ENCODE measurements around the gene EXOC2. TPM values are rescaled to one million over a fixed set of nuclear protein-coding genes. Genes with fewer than 3 reads are reported as not detected.

Gene EXOC2
- total and polyA plus RNA-seq, 10 of the 15 experiments (the other 5 are each of a cell fraction or from before 2014, with no cell fraction given): 8.7 to 32.8 (median 20.7) TPM

DNA sequence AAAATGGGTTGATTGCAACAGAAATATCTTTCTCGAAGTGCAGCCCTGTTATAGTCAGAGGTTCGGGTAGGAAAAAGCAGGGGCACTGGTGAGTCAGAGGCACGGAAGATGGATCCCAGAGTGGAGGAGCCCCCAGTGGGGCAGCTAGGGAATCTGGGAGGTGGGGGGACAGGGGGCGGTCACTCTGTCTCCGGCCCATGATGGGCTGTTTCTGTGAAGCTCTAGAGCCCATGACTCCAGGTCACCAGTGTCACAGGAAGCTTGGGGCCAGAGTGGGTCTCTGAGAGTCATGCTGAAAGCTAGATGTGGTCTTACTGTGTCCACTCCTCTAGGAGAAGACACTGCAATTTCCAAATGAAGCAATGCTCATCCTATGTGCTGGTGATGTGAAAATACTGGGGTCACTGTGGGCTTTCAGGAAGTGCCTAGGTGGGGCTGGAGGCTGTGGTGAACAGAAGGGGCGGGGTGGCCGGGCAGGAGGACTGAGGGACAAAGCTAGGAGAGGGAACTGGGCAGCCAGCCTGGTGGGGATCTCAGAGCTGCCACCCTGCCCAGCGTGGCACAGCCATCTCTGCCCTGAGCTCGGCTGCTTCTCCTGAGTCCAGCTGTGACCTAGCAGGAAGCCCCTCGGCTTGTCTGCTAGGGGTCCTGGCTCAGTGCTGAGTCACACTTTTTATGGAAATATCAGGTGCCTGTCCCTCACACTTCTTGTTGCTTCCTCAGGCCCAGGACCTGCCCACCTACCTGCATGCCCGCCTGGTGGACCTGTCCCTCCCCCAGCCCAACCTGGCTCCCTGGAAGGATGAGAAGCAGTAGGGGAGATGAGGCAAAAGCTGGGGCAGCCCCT is 247.1 kb downstream of the EXOC2 start:
- H3K79me2 ChIP-seq (ENCODE audit: control insufficient read depth, insufficient read depth, low read length): no peaks in the 10 kb centered on the region
- no peaks in the 10 kb centered on the region for H4K20me1 ChIP-seq (ENCODE audit: control insufficient read depth, insufficient read depth)
- H3K27ac ChIP-seq (ENCODE audit: control insufficient read depth, insufficient read depth): no peak overlapping the region
- ATAC-seq: no peak
- SMC1A ChIA-PET (ENCODE audit: uncharacterized antibody, unreplicated experiment): no interaction called here
- no peak overlapping the region for H3K4me2 ChIP-seq (ENCODE audit: control insufficient read depth, insufficient read depth)
- no peak overlapping the region for H2AFZ ChIP-seq (ENCODE audit: control insufficient read depth, low read depth, low read length)
- no peak for DNase-seq (ENCODE audit: low read depth, low spot score)
- no TSS peak for BruUV-seq (replicated peaks)
- in situ Hi-C loops (cut with MboI) (no loop called here), intact Hi-C loops (cut with micrococcal nuclease; ENCODE audit: unreplicated experiment) (no loop called here)
- H3K9ac ChIP-seq (ENCODE audit: control insufficient read depth, insufficient read depth, low read length): no peak overlapping the region
- CTCF ChIA-PET: interaction anchor here (0.7 kb wide), 1 partner anchor 56 kb away, joined by 3 read pairs; no protein-coding TSS in a partner anchor
- no peak overlapping the region for H3K4me3 ChIP-seq
- 46% methylated on average over 11 of the region's 11 CpGs for WGBS (ENCODE audit: insufficient coverage, insufficient replicate concordance, low lambda C conversion rate, missing lambda C conversion rate)
- no peaks in the 10 kb centered on the region for H3K27me3 ChIP-seq (replicated peaks in 1 of 2; ENCODE audit: control insufficient read depth in 2 of 2, insufficient read depth in 2 of 2, low read length in 1 of 2)
- H3K9me3 ChIP-seq (replicated peaks; ENCODE audit: control insufficient read depth, insufficient read depth, low read length): no peaks in the 10 kb centered on the region; the same call in 2 of the 3 replicates
- H3K36me3 ChIP-seq (ENCODE audit: control insufficient read depth in 2 of 2, insufficient read depth in 2 of 2, low read length in 1 of 2): no peaks in the 10 kb centered on the region
- FAIRE-seq: no peak
- POLR2A ChIA-PET: no interaction called here
- peaks cover 10% of the 10 kb centered on the region; the same call in 1 of the 2 replicates for H3K4me1 ChIP-seq (ENCODE audit: control insufficient read depth, insufficient read depth, low read length)
- RAD21 ChIA-PET (ENCODE audit: unreplicated experiment): interaction anchor here (1.1 to 1.8 kb wide), 2 partner anchors 11 to 53 kb away, joined by 3 to 8 read pairs; no protein-coding TSS in a partner anchor
- TF ChIP-seq, protein P1, sequence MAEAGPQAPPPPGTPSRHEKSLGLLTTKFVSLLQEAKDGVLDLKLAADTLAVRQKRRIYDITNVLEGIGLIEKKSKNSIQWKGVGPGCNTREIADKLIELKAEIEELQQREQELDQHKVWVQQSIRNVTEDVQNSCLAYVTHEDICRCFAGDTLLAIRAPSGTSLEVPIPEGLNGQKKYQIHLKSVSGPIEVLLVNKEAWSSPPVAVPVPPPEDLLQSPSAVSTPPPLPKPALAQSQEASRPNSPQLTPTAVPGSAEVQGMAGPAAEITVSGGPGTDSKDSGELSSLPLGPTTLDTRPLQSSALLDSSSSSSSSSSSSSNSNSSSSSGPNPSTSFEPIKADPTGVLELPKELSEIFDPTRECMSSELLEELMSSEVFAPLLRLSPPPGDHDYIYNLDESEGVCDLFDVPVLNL (IDR thresholded peaks at IDR 0.05; ENCODE audit: low read depth, low read length): no peak
- TF ChIP-seq PAX5 (IDR thresholded peaks at IDR 0.05; ENCODE audit: borderline replicate concordance, low read depth, low read length) (no peak), HDGF (IDR thresholded peaks at IDR 0.05) (no peak), CREM (IDR thresholded peaks at IDR 0.05; ENCODE audit: low read depth) (no peak), MYC (IDR thresholded peaks at IDR 0.05; ENCODE audit: insufficient read depth, insufficient read length, insufficient replicate concordance, low read length, severe bottlenecking) (no peak), TCF7 (IDR thresholded peaks at IDR 0.05; ENCODE audit: borderline replicate concordance) (no peak), SREBF2 (IDR thresholded peaks at IDR 0.05; ENCODE audit: low read length) (no peak), ZNF592 (IDR thresholded peaks at IDR 0.05) (no peak), EED (IDR thresholded peaks at IDR 0.05; ENCODE audit: low read depth) (no peak), SUZ12 (IDR thresholded peaks at IDR 0.05; ENCODE audit: unreplicated experiment) (no peak), KAT2A (conservative IDR thresholded peaks at IDR 0.05; ENCODE audit: control insufficient read depth, low read depth, low read length) (no peak), CHD1 (IDR thresholded peaks at IDR 0.05; ENCODE audit: low read depth, low read length) (no peak), IRF4 (IDR thresholded peaks at IDR 0.05; ENCODE audit: low read depth, low read length) (no peak)
- TF ChIP-seq, protein P2, sequence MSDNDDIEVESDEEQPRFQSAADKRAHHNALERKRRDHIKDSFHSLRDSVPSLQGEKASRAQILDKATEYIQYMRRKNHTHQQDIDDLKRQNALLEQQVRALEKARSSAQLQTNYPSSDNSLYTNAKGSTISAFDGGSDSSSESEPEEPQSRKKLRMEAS (IDR thresholded peaks at IDR 0.05; ENCODE audit: low read depth, low read length): no peak
